ENCODE data around the gene INTU.

Gene INTU

GRCh38 chr4:127624173-127624572 is 8.6 kb upstream of the INTU start:
- Histone ChIP-seq H3K4me3 (replicated peaks; ENCODE audit: insufficient read depth, low read length) (no peak overlapping the region), H3K27me3 (ENCODE audit: insufficient read depth, poor library complexity, severe bottlenecking) (peaks cover 5% of the 10 kb centered on the region), H3K27ac (replicated peaks) (no peak overlapping the region)
- no peak for DNase-seq (ENCODE audit: low read depth in 1 of 2, low spot score in 1 of 2)
- TF ChIP-seq POLR2AphosphoS5 (IDR thresholded peaks at IDR 0.05; ENCODE audit: low read depth) (no peak), GABPA (IDR thresholded peaks at IDR 0.05; ENCODE audit: low read depth) (no peak), SPI1 (IDR thresholded peaks at IDR 0.05; ENCODE audit: borderline replicate concordance, low read depth) (no peak)
- TF ChIP-seq, protein P1, sequence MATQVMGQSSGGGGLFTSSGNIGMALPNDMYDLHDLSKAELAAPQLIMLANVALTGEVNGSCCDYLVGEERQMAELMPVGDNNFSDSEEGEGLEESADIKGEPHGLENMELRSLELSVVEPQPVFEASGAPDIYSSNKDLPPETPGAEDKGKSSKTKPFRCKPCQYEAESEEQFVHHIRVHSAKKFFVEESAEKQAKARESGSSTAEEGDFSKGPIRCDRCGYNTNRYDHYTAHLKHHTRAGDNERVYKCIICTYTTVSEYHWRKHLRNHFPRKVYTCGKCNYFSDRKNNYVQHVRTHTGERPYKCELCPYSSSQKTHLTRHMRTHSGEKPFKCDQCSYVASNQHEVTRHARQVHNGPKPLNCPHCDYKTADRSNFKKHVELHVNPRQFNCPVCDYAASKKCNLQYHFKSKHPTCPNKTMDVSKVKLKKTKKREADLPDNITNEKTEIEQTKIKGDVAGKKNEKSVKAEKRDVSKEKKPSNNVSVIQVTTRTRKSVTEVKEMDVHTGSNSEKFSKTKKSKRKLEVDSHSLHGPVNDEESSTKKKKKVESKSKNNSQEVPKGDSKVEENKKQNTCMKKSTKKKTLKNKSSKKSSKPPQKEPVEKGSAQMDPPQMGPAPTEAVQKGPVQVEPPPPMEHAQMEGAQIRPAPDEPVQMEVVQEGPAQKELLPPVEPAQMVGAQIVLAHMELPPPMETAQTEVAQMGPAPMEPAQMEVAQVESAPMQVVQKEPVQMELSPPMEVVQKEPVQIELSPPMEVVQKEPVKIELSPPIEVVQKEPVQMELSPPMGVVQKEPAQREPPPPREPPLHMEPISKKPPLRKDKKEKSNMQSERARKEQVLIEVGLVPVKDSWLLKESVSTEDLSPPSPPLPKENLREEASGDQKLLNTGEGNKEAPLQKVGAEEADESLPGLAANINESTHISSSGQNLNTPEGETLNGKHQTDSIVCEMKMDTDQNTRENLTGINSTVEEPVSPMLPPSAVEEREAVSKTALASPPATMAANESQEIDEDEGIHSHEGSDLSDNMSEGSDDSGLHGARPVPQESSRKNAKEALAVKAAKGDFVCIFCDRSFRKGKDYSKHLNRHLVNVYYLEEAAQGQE (IDR thresholded peaks at IDR 0.05; ENCODE audit: insufficient replicate concordance, low read depth), result no peak
- TF ChIP-seq, protein P2, sequence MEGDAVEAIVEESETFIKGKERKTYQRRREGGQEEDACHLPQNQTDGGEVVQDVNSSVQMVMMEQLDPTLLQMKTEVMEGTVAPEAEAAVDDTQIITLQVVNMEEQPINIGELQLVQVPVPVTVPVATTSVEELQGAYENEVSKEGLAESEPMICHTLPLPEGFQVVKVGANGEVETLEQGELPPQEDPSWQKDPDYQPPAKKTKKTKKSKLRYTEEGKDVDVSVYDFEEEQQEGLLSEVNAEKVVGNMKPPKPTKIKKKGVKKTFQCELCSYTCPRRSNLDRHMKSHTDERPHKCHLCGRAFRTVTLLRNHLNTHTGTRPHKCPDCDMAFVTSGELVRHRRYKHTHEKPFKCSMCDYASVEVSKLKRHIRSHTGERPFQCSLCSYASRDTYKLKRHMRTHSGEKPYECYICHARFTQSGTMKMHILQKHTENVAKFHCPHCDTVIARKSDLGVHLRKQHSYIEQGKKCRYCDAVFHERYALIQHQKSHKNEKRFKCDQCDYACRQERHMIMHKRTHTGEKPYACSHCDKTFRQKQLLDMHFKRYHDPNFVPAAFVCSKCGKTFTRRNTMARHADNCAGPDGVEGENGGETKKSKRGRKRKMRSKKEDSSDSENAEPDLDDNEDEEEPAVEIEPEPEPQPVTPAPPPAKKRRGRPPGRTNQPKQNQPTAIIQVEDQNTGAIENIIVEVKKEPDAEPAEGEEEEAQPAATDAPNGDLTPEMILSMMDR (IDR thresholded peaks at IDR 0.05; ENCODE audit: insufficient read depth, low read length), result no peak

DNA sequence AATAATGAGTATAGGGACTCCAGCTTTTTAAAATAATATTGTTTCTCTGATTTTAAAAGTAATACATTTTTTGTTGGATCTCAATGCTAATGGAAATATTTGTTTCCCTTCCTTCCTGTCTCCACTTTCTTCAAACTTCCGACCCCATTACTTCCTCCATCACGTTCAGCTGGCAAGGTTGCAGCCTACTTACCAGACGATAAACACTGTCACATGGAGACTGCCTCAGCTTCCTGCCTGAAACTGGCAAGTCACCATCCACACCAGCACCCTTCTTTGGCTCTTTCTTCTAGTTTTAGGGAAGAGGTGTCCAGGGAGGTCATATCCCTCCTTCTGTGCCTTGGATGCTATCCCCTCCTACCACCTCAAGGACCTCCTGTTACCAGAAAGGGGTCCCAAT is 3.4 kb upstream of the INTU start:
- Histone ChIP-seq H3K4me3 (replicated peaks; ENCODE audit: insufficient read depth, low read length) (no peak overlapping the region), H3K27me3 (ENCODE audit: insufficient read depth, poor library complexity, severe bottlenecking) (no peaks in the 10 kb centered on the region), H3K27ac (replicated peaks) (no peak overlapping the region)
- TF ChIP-seq SPI1 (IDR thresholded peaks at IDR 0.05; ENCODE audit: borderline replicate concordance, low read depth) (no peak), GABPA (IDR thresholded peaks at IDR 0.05; ENCODE audit: low read depth) (no peak), POLR2AphosphoS5 (IDR thresholded peaks at IDR 0.05; ENCODE audit: low read depth) (no peak)
- TF ChIP-seq, protein P2 (IDR thresholded peaks at IDR 0.05; ENCODE audit: insufficient read depth, low read length), result no peak
- TF ChIP-seq, protein P1 (IDR thresholded peaks at IDR 0.05; ENCODE audit: insufficient replicate concordance, low read depth), result no peak
- DNase-seq (ENCODE audit: low read depth in 1 of 2, low spot score in 1 of 2), result peak in 1 of 2 experiments; percentile 50

GRCh38 chr4:127630152-127630551 is 2.6 kb upstream of the INTU start:
- Histone ChIP-seq H3K27me3 (ENCODE audit: insufficient read depth, poor library complexity, severe bottlenecking) (no peaks in the 10 kb centered on the region), H3K4me3 (replicated peaks; ENCODE audit: insufficient read depth, low read length) (no peak overlapping the region), H3K27ac (replicated peaks) (no peak overlapping the region)
- TF ChIP-seq SPI1 (IDR thresholded peaks at IDR 0.05; ENCODE audit: borderline replicate concordance, low read depth), result no peak
- TF ChIP-seq GABPA (IDR thresholded peaks at IDR 0.05; ENCODE audit: low read depth), result no peak
- TF ChIP-seq, protein P1 (IDR thresholded peaks at IDR 0.05; ENCODE audit: insufficient replicate concordance, low read depth), result no peak
- TF ChIP-seq POLR2AphosphoS5 (IDR thresholded peaks at IDR 0.05; ENCODE audit: low read depth), result no peak
- TF ChIP-seq, protein P2 (IDR thresholded peaks at IDR 0.05; ENCODE audit: insufficient read depth, low read length), result no peak
- DNase-seq (ENCODE audit: low read depth in 1 of 2, low spot score in 1 of 2), result no peak
